Activated naive CD8-positive, alpha-beta T cell treated with anti-CD3 and anti-CD28 coated beads, Interleukin-2, amount 50 U/mL, for 24 hours (primary cell): Measurements from ENCODE around the gene TSGA10.

Experiments
- ATAC-seq: fragments of 150-1000 bp; cut with Tn5 transposase; one replicate; pipeline ENCODE4 v1.10.0; 2021
- DNase-seq: peaks from one replicate; pipeline ENCODE4 v3.0.0; 2021
- H3K27ac Mint-ChIP-seq: one replicate; pipeline ENCODE4 v1.8.0; 2021; ENCODE audit warnings: mild to moderate bottlenecking, mixed read lengths
- H3K27me3 Mint-ChIP-seq: one replicate; pipeline ENCODE4 v1.8.0; 2021; ENCODE audit warnings: mixed read lengths
- H3K36me3 Mint-ChIP-seq: one replicate; pipeline ENCODE4 v1.8.0; 2021; ENCODE audit warnings: low read depth, mixed read lengths
- H3K4me1 Mint-ChIP-seq: one replicate; pipeline ENCODE4 v1.8.0; 2021; ENCODE audit warnings: mixed read lengths
- H3K4me3 Mint-ChIP-seq: one replicate; pipeline ENCODE4 v1.8.0; 2021; ENCODE audit warnings: mild to moderate bottlenecking, moderate library complexity, mixed read lengths
- H3K9me3 Mint-ChIP-seq: one replicate; pipeline ENCODE4 v1.8.0; 2021; ENCODE audit warnings: mixed read lengths

TSGA10 gene

DNA sequence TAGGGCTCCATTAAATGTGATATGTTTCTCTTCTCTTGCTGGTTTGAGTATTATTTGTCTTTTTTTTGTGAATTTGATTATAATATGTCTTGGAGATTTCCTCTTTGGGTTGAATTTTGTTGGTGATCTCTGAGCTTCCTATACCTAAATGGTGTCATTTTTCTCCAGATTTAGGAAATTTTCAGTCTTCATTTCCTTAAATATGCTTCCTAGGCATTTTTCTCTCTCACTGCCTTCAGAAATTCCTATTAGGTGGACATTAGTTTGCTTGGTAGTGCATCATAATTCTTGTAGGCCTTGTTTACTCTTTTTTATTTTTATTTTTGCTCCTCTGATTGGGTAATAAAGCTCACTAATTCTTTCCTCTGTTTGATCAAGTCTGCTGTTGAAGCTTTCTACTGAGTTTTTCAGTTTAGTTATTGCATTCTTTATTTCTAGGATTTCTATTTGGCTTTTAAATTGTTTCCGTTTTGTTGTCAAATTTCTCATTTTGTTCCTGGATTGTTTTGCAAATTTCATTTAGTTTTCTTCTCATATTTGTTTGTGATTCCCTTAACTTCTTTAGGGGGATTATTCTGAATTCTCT is 182.1 kb downstream of the TSGA10 start:
- peaks cover 6% of the 10 kb centered on the region for H3K27me3 Mint-ChIP-seq
- peaks cover 9% of the 10 kb centered on the region for H3K36me3 Mint-ChIP-seq
- peaks cover 49% of the 10 kb centered on the region for H3K9me3 Mint-ChIP-seq
- no peak overlapping the region for H3K27ac Mint-ChIP-seq
- DNase-seq: no peak
- no peak for ATAC-seq
- H3K4me3 Mint-ChIP-seq: no peak overlapping the region
- H3K4me1 Mint-ChIP-seq: no peaks in the 10 kb centered on the region

DNA sequence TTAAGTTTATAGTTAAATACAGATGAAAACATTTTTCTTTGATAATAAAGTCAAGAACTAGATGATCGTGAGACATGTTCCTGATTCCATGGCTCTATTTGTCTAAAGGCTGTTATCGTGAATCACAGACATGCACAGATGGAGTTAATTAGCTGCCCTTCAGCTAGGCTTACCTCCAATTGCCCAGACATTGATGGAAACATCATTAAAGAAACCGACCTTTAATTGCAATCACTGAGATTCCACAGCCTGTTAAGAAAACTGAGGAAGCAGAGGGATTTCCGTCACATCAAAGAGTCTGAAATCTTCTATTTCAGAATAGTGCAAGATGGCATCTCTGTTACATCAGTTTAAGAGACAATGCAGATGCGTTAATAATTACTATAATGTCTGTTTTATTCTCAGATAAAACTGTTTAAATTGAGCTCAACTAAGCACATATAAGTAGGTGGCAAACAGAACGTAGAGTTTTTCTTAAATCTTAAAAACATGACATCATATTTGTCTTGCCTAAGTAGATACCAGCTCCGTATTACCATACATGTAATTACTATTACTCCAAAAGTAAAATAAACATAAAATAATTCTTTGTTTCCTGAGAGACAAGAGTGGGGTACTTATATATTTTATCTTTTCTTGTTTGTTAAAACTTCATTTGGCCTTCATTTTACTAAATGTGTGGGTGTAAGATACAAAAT is 194.8 kb downstream of the TSGA10 start:
- DNase-seq: no peak
- no peak overlapping the region for H3K27ac Mint-ChIP-seq
- H3K9me3 Mint-ChIP-seq: peaks cover 23% of the 10 kb centered on the region
- H3K4me3 Mint-ChIP-seq: no peak overlapping the region
- ATAC-seq: no peak
- H3K36me3 Mint-ChIP-seq: no peaks in the 10 kb centered on the region
- H3K4me1 Mint-ChIP-seq: no peaks in the 10 kb centered on the region
- peaks cover 2% of the 10 kb centered on the region for H3K27me3 Mint-ChIP-seq

DNA sequence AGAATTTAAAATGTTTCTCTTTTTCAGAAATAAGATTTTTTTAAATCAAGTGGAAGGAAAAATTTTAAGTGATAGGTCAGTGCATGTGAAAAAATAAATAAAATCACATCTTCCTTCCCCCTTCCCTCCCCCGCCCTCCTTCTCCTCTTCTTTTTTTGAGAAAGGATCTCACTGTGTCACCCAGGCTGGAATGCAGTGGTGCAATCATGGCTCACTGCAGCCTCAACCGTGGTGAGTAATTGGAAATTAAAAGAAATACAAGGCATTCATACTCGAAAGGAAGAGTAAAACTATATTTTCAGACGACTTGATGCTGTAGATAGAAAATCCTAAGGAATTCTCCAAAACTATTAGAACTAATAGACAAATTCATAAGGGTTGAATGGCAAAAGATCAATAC is 201.8 kb downstream of the TSGA10 start:
- no peaks in the 10 kb centered on the region for H3K9me3 Mint-ChIP-seq
- no peaks in the 10 kb centered on the region for H3K36me3 Mint-ChIP-seq
- H3K27me3 Mint-ChIP-seq: peaks cover 21% of the 10 kb centered on the region
- no peak overlapping the region for H3K4me3 Mint-ChIP-seq
- no peak overlapping the region for H3K27ac Mint-ChIP-seq
- no peak for DNase-seq
- H3K4me1 Mint-ChIP-seq: no peaks in the 10 kb centered on the region
- ATAC-seq: no peak

DNA sequence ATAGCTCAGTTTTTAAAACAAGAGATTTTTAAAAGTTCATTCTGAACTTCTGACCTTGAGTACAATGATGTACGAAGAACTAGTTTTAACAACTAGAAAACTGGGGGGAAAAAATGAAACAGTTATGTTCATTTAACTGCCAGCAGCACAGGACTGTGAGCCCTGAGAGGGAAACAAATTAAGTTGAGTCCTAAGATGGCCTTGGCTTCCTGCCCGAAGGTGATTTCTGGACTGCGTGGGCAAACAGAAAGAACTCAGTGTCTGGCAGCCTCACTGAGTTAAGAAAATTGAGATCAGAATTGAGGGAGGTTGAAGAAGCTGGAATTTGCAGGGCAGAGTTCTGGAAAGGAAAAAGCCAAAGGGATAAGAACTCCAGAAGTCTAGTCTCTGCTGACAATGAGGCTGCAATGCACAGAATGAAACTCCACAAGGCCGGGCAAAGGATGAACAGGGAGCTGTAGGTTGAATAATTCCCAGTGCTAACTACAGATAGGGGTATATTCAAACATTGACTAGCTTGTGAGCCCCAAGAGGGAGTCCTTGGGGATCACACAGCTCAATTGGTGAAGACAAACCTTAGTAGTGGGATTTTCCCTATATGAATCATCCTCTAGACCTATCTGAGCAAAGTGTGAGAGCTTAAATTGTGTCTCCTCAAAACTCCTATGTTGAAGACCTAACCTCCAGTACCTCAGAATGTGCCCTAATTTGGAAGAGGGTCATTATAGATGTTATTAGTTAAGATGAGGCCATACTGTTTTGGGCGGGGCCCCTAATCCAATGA is 205.6 kb downstream of the TSGA10 start:
- Mint-ChIP-seq H3K4me3 (no peak overlapping the region), H3K27me3 (peaks cover 18% of the 10 kb centered on the region), H3K9me3 (no peaks in the 10 kb centered on the region), H3K36me3 (no peaks in the 10 kb centered on the region), H3K27ac (no peak overlapping the region), H3K4me1 (no peaks in the 10 kb centered on the region)
- ATAC-seq: no peak
- DNase-seq: no peak

DNA sequence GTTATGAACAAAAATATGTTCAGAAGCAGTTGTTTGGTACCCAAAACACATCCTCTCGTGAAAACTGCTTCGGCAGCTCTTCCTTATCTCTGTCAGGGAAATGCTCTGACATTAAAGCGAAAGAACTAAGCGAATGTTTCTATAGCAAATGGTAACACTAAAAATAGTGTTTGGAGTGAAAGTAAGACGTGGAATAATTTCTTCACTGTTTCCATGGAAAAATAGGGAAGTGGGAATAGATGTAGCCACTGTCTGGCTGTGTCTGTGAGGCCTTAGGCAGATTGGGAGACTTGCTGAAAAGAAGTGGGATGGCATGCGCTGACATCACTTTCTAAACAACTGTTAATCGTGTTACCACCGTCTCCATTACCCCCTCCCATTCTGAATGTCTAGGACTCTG is 207.2 kb downstream of the TSGA10 start:
- ATAC-seq (no peak), DNase-seq (no peak)
- peaks cover 13% of the 10 kb centered on the region for H3K27me3 Mint-ChIP-seq
- H3K36me3 Mint-ChIP-seq: no peaks in the 10 kb centered on the region
- H3K9me3 Mint-ChIP-seq: no peaks in the 10 kb centered on the region
- H3K27ac Mint-ChIP-seq: no peak overlapping the region
- H3K4me1 Mint-ChIP-seq: no peaks in the 10 kb centered on the region
- H3K4me3 Mint-ChIP-seq: no peak overlapping the region
